A673 (cell line): ENCODE data around the gene CHD9. TPM values are rescaled to one million over a fixed set of nuclear protein-coding genes. Genes with fewer than 3 reads are reported as not detected.

ENCODE experiments used
- BruUV-seq: library from RNA; stranded (reverse); fragments of 400-500 nt; replicated peaks from 2 replicates; lab custom pipeline; 2021; lab: Mats Ljungman, UMichigan
- CTCF ChIA-PET: fragments of 300-600 bp; sonication (Branson Sonifier 250); formaldehyde crosslinking; loops from one replicate; lab custom pipeline; 2022; ENCODE audit warnings: antibody characterized with exemption; lab: Charles Lee
- POLR2A ChIA-PET: fragments of 300-600 bp; sonication (Branson Sonifier 250); formaldehyde crosslinking; loops from one replicate; lab custom pipeline; 2022; ENCODE audit warnings: antibody characterized with exemption; ENCODE audit not compliant: low non-redundant PET; lab: Charles Lee
- DNase-seq: peaks from one replicate; pipeline ENCODE4 v3.0.0-alpha.2; 2015; ENCODE audit warnings: low spot score
- H3K27ac ChIP-seq: fragments of 200-600 bp; sonication (generic); 2 replicates; pipeline ENCODE4 v1.5.1; 2016; ENCODE audit warnings: mixed run types, low read depth, mild to moderate bottlenecking, mixed read lengths, antibody characterized with exemption, low read length; ENCODE audit not compliant: poor library complexity, severe bottlenecking
- H3K27me3 ChIP-seq: fragments of 200-600 bp; sonication (generic); replicated peaks from 2 replicates; pipeline ENCODE4 v1.6.1; 2017; ENCODE audit warnings: mixed run types, low read depth, mild to moderate bottlenecking, mixed read lengths, antibody characterized with exemption, low read length; ENCODE audit not compliant: insufficient read depth, poor library complexity
- H3K36me3 ChIP-seq: fragments of 200-600 bp; sonication (generic); 2 replicates; pipeline ENCODE4 v1.6.1; 2016; ENCODE audit warnings: mixed run types, mild to moderate bottlenecking, mixed read lengths, antibody characterized with exemption, low read length; ENCODE audit not compliant: insufficient read depth, poor library complexity, severe bottlenecking
- H3K4me1 ChIP-seq: fragments of 200-600 bp; sonication (generic); 2 replicates; pipeline ENCODE4 v1.6.1; 2017; ENCODE audit warnings: mixed run types, mild to moderate bottlenecking, mixed read lengths, antibody characterized with exemption, low read length; ENCODE audit not compliant: insufficient read depth, poor library complexity, severe bottlenecking
- H3K4me3 ChIP-seq: fragments of 200-600 bp; sonication (generic); 2 replicates; pipeline ENCODE4 v1.5.1; 2016; ENCODE audit warnings: low read depth, mixed run types, mild to moderate bottlenecking, mixed read lengths, low read length; ENCODE audit not compliant: poor library complexity, severe bottlenecking
- H3K9me3 ChIP-seq: fragments of 200-600 bp; sonication (generic); 2 replicates; pipeline ENCODE4 v1.6.1; 2016; ENCODE audit warnings: mixed run types, low read depth, mild to moderate bottlenecking, mixed read lengths, antibody characterized with exemption, low read length; ENCODE audit not compliant: poor library complexity, severe bottlenecking
- EZH2 ChIP-seq: fragments of 200-600 bp; sonication (generic); IDR thresholded peaks from 2 replicates; pipeline ENCODE4 v1.6.1; 2017; ENCODE audit warnings: borderline replicate concordance, low read depth, mild to moderate bottlenecking, mixed read lengths, antibody characterized with exemption, low read length; ENCODE audit not compliant: poor library complexity, severe bottlenecking
- intact Hi-C: fragments of 100-400 bp; cut with micrococcal nuclease; formaldehyde crosslinking; loops from one replicate; pipeline ENCODE4 v1.10.0; 2022; ENCODE audit not compliant: unreplicated experiment
- total RNA-seq: library from RNA; stranded (reverse); gene quantifications from 2 replicates; pipeline ENCODE4 v1.2.3, GENCODE V29; 2021
- TF ChIP-seq, protein P1 (sequence below): fragments of 300-800, 200-600 bp; sonication (generic); conservative IDR thresholded peaks from 2 replicates; pipeline ENCODE4 v1.5.1; 2017; ENCODE audit warnings: low read depth, mild to moderate bottlenecking, antibody characterized with exemption, low read length, moderate library complexity, mixed read lengths

Gene CHD9
- total RNA-seq, 1 experiment from 2014 or later, result 76.8 TPM

DNA sequence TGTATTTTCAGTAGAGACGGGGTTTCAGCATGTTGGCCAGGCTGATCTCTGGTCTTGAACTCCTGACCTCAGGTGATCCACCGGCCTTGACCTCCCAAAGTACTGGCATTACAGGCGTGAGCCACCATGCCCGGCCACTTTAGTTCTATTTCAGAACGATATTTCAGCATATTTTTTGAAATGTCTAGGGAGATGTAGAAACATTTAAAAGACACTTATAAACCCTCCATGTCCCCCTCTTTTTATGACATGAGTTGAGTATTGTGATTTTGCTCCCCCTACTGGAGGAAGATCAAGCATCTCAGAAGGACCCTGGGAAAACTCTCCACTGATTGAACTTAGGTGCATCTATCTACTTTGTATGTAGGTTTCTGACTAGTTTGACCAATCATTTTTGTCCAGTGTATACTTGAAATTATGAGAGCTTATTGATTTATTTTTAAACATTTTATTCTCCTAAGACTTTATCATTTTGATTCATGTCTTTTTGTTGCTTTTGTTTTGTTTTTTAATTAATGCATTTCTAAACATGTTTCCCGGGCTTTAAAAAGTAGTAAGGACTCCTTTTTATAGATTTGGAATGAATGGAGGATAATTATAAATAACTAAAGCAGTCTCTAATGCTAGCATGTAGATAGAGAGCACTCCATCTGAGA, 105.1 kb downstream of the CHD9 start:
- Histone ChIP-seq H3K27me3 (no peaks in the 10 kb centered on the region), H3K36me3 (peaks cover 17% of the 10 kb centered on the region), H3K4me1 (no peaks in the 10 kb centered on the region), H3K4me3 (no peak overlapping the region), H3K9me3 (no peaks in the 10 kb centered on the region), H3K27ac (no peak overlapping the region)
- DNase-seq, result peak; percentile 80
- ChIA-PET CTCF (no interaction called here), POLR2A (no interaction called here)
- intact Hi-C loops, result loop anchor here (1.0 kb wide), 1 partner anchor 105 kb away; no protein-coding TSS in a partner anchor
- no peak for TF ChIP-seq EZH2
- TF ChIP-seq, protein P1, sequence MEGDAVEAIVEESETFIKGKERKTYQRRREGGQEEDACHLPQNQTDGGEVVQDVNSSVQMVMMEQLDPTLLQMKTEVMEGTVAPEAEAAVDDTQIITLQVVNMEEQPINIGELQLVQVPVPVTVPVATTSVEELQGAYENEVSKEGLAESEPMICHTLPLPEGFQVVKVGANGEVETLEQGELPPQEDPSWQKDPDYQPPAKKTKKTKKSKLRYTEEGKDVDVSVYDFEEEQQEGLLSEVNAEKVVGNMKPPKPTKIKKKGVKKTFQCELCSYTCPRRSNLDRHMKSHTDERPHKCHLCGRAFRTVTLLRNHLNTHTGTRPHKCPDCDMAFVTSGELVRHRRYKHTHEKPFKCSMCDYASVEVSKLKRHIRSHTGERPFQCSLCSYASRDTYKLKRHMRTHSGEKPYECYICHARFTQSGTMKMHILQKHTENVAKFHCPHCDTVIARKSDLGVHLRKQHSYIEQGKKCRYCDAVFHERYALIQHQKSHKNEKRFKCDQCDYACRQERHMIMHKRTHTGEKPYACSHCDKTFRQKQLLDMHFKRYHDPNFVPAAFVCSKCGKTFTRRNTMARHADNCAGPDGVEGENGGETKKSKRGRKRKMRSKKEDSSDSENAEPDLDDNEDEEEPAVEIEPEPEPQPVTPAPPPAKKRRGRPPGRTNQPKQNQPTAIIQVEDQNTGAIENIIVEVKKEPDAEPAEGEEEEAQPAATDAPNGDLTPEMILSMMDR, result peak; percentile 78
- BruUV-seq, result no TSS peak

DNA sequence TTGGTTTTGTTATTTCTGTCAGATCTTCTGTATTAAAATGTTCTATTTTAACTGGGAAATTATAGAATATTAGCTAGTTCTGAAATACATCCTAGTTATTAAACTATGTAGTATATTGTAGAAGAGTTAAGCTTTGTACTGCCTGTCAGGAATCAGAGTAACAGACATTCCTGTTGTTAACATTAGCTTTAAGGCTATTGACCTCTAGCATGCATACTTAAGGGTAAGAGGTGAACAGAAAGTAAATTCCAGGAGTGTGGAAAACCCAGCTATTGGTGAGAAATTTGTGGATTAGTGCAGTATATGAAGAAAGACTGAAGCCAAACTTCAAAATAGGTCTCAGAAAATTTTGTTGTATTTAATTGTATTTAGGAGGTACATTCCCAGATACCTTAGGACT, 111.3 kb downstream of the CHD9 start:
- DNase-seq, result no peak
- intact Hi-C loops, result no loop called here
- Histone ChIP-seq H3K4me3 (no peak overlapping the region), H3K36me3 (no peaks in the 10 kb centered on the region), H3K27ac (no peak overlapping the region), H3K9me3 (no peaks in the 10 kb centered on the region), H3K4me1 (peaks cover 16% of the 10 kb centered on the region), H3K27me3 (no peaks in the 10 kb centered on the region)
- TF ChIP-seq, protein P1, result no peak
- no peak for TF ChIP-seq EZH2
- ChIA-PET POLR2A (no interaction called here), CTCF (no interaction called here)
- no TSS peak for BruUV-seq

DNA sequence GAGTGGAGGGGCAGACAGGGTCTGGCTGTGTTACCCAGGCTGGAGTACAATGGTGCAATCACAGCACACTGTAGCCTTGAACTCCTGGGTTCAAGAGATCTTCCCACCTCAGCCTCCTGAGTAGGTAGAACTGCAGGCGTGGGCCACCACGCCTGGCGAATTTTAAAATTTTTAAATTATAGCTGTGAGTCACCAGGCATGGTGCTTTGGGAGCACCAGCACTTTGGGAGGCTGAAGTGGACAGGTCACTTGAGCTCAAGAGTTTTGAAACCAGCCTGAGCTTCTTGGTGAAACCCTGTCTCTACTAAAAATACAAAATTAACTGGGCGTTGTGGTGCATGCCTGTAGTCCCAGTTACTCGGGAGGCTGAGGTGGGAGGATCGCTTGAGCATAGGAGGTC, 114.0 kb downstream of the CHD9 start:
- DNase-seq, result no peak
- CTCF ChIA-PET, result no interaction called here

More for the DNA sequence above, 114.0 kb downstream of the CHD9 start:
- Histone ChIP-seq H3K9me3 (no peaks in the 10 kb centered on the region), H3K27ac (no peak overlapping the region), H3K4me1 (peaks cover 16% of the 10 kb centered on the region), H3K27me3 (no peaks in the 10 kb centered on the region), H3K4me3 (no peak overlapping the region), H3K36me3 (no peaks in the 10 kb centered on the region)
- TF ChIP-seq EZH2, result no peak
- TF ChIP-seq, protein P1, result no peak
- BruUV-seq, result no TSS peak
- intact Hi-C loops, result no loop called here
- POLR2A ChIA-PET, result no interaction called here
